ENCODE data around the gene PCDH8. TPM values are rescaled to one million over a fixed set of nuclear protein-coding genes. Genes with fewer than 3 reads are reported as not detected.

Gene PCDH8
- total RNA-seq, 3 donors from 2014 or later, result not detected

- peaks cover 9% of the 10 kb centered on the region for H3K27me3 Mint-ChIP-seq (ENCODE audit: low read depth)
- ATAC-seq (no peak), DNase-seq (no peak)
- no peaks in the 10 kb centered on the region for H3K9me3 Mint-ChIP-seq
- H3K4me3 Mint-ChIP-seq, result no peak overlapping the region
- H3K4me1 Mint-ChIP-seq (ENCODE audit: low read depth), result peaks cover 4% of the 10 kb centered on the region
- no peaks in the 10 kb centered on the region for H3K36me3 Mint-ChIP-seq (ENCODE audit: insufficient read depth)
Measured at GRCh38 chr13:52810526-52810925, 37.9 kb downstream of the PCDH8 start.

- DNase-seq (no peak), ATAC-seq (no peak)
- H3K27me3 Mint-ChIP-seq (ENCODE audit: low read depth), result peaks cover 9% of the 10 kb centered on the region
- H3K36me3 Mint-ChIP-seq (ENCODE audit: insufficient read depth), result no peaks in the 10 kb centered on the region
- H3K9me3 Mint-ChIP-seq, result no peaks in the 10 kb centered on the region
- H3K4me1 Mint-ChIP-seq (ENCODE audit: low read depth), result peaks cover 4% of the 10 kb centered on the region
- H3K4me3 Mint-ChIP-seq, result no peak overlapping the region
Measured at GRCh38 chr13:52810011-52810410, 38.4 kb downstream of the PCDH8 start.

- DNase-seq (no peak), ATAC-seq (peak; percentile 46 to 71)
- peaks cover 4% of the 10 kb centered on the region for H3K4me1 Mint-ChIP-seq (ENCODE audit: low read depth)
- H3K27me3 Mint-ChIP-seq (ENCODE audit: low read depth), result peaks cover 9% of the 10 kb centered on the region
- no peak overlapping the region for H3K4me3 Mint-ChIP-seq
- H3K36me3 Mint-ChIP-seq (ENCODE audit: insufficient read depth), result no peaks in the 10 kb centered on the region
- H3K9me3 Mint-ChIP-seq, result no peaks in the 10 kb centered on the region
Measured at GRCh38 chr13:52809310-52809769, 39.1 kb downstream of the PCDH8 start.

- no peak for DNase-seq
- peaks cover 15% of the 10 kb centered on the region for H3K27me3 Mint-ChIP-seq (ENCODE audit: low read depth)
- ATAC-seq, result no peak
- H3K36me3 Mint-ChIP-seq (ENCODE audit: insufficient read depth), result no peaks in the 10 kb centered on the region
- no peak overlapping the region for H3K4me3 Mint-ChIP-seq
- no peaks in the 10 kb centered on the region for H3K9me3 Mint-ChIP-seq
- peaks cover 4% of the 10 kb centered on the region for H3K4me1 Mint-ChIP-seq (ENCODE audit: low read depth)
Measured at GRCh38 chr13:52808842-52809219, 39.6 kb downstream of the PCDH8 start.

- DNase-seq (no peak), ATAC-seq (no peak)
- no peaks in the 10 kb centered on the region for H3K9me3 Mint-ChIP-seq
- peaks cover 23% of the 10 kb centered on the region for H3K27me3 Mint-ChIP-seq (ENCODE audit: low read depth)
- H3K4me1 Mint-ChIP-seq (ENCODE audit: low read depth), result peaks cover 4% of the 10 kb centered on the region
- no peaks in the 10 kb centered on the region for H3K36me3 Mint-ChIP-seq (ENCODE audit: insufficient read depth)
- no peak overlapping the region for H3K4me3 Mint-ChIP-seq
Measured at GRCh38 chr13:52806029-52806428, 42.4 kb downstream of the PCDH8 start.

- H3K27me3 Mint-ChIP-seq (ENCODE audit: low read depth), result peaks cover 23% of the 10 kb centered on the region
- DNase-seq (no peak), ATAC-seq (no peak)
- H3K4me1 Mint-ChIP-seq (ENCODE audit: low read depth), result peaks cover under 1% of the 10 kb centered on the region
- no peak overlapping the region for H3K4me3 Mint-ChIP-seq
- H3K9me3 Mint-ChIP-seq, result no peaks in the 10 kb centered on the region
- H3K36me3 Mint-ChIP-seq (ENCODE audit: insufficient read depth), result no peaks in the 10 kb centered on the region
Measured at GRCh38 chr13:52804202-52804641, 44.2 kb downstream of the PCDH8 start.

- no peak for ATAC-seq
- Mint-ChIP-seq H3K4me1 (ENCODE audit: low read depth) (no peaks in the 10 kb centered on the region), H3K27me3 (ENCODE audit: low read depth) (peaks cover 20% of the 10 kb centered on the region), H3K36me3 (ENCODE audit: insufficient read depth) (no peaks in the 10 kb centered on the region), H3K4me3 (no peak overlapping the region), H3K9me3 (no peaks in the 10 kb centered on the region)
- no peak for DNase-seq
Measured at GRCh38 chr13:52800856-52801255, 47.6 kb downstream of the PCDH8 start.

GRCh38 chr13:52798770-52799430 lies 49.5 kb downstream of the PCDH8 start:
- Mint-ChIP-seq H3K4me1 (ENCODE audit: low read depth) (no peaks in the 10 kb centered on the region), H3K4me3 (no peak overlapping the region), H3K9me3 (no peaks in the 10 kb centered on the region), H3K36me3 (ENCODE audit: insufficient read depth) (no peaks in the 10 kb centered on the region), H3K27me3 (ENCODE audit: low read depth) (peaks cover 16% of the 10 kb centered on the region)
- ATAC-seq, result no peak
- no peak for DNase-seq

GRCh38 chr13:52797176-52797575 lies 51.3 kb downstream of the PCDH8 start:
- H3K9me3 Mint-ChIP-seq, result no peaks in the 10 kb centered on the region
- DNase-seq, result no peak
- H3K36me3 Mint-ChIP-seq (ENCODE audit: insufficient read depth), result no peaks in the 10 kb centered on the region
- peaks cover 5% of the 10 kb centered on the region for H3K27me3 Mint-ChIP-seq (ENCODE audit: low read depth)
- H3K4me3 Mint-ChIP-seq, result no peak overlapping the region
- no peaks in the 10 kb centered on the region for H3K4me1 Mint-ChIP-seq (ENCODE audit: low read depth)
- no peak for ATAC-seq

- ATAC-seq, result no peak
- Mint-ChIP-seq H3K9me3 (no peaks in the 10 kb centered on the region), H3K36me3 (ENCODE audit: insufficient read depth) (no peaks in the 10 kb centered on the region), H3K4me3 (no peak overlapping the region), H3K27me3 (ENCODE audit: low read depth) (peaks cover 9% of the 10 kb centered on the region), H3K4me1 (ENCODE audit: low read depth) (no peaks in the 10 kb centered on the region)
- no peak for DNase-seq
Measured at GRCh38 chr13:52794589-52794988, 53.9 kb downstream of the PCDH8 start.

- Mint-ChIP-seq H3K27me3 (ENCODE audit: low read depth) (peaks cover 14% of the 10 kb centered on the region), H3K4me3 (no peak overlapping the region), H3K9me3 (no peaks in the 10 kb centered on the region), H3K36me3 (ENCODE audit: insufficient read depth) (no peaks in the 10 kb centered on the region), H3K4me1 (ENCODE audit: low read depth) (no peaks in the 10 kb centered on the region)
- no peak for DNase-seq
- no peak for ATAC-seq
Measured at GRCh38 chr13:52793515-52794061, 54.9 kb downstream of the PCDH8 start.

Other genes starting within 250 kb of the PCDH8 start
- 1 to 10 TPM; 7.5 to 9.7 (median 8.9) TPM for gene HNRNPA1L2, start 206.2 kb downstream of the PCDH8 start, total RNA-seq
- 10 to 100 TPM; 59.8 to 73.2 (median 63.9) TPM for gene SUGT1, start 195.8 kb downstream of the PCDH8 start, total RNA-seq
- gene CNMD, start 108.8 kb downstream of the PCDH8 start, total RNA-seq, result not detected
- gene OLFM4, start 180.2 kb upstream of the PCDH8 start, total RNA-seq, result under 1 TPM; 0.08 to 0.15 (median 0.11) TPM